COR-L47 (cell line): ENCODE measurements around the gene BUD13.
A peak's percentile ranks its signal among the peaks of the same experiment; 100 is the strongest.
"Not testable (repeated sequence)": the region's sequence is repeated elsewhere in the genome, so short reads cannot be mapped to it uniquely, and the experiment has no call there.

Experiments used
- DNase-seq: peaks from one replicate; lab custom pipeline; 2025; lab: John Stamatoyannopoulos, UW

The BUD13 gene, protein sequence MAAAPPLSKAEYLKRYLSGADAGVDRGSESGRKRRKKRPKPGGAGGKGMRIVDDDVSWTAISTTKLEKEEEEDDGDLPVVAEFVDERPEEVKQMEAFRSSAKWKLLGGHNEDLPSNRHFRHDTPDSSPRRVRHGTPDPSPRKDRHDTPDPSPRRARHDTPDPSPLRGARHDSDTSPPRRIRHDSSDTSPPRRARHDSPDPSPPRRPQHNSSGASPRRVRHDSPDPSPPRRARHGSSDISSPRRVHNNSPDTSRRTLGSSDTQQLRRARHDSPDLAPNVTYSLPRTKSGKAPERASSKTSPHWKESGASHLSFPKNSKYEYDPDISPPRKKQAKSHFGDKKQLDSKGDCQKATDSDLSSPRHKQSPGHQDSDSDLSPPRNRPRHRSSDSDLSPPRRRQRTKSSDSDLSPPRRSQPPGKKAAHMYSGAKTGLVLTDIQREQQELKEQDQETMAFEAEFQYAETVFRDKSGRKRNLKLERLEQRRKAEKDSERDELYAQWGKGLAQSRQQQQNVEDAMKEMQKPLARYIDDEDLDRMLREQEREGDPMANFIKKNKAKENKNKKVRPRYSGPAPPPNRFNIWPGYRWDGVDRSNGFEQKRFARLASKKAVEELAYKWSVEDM

DNA sequence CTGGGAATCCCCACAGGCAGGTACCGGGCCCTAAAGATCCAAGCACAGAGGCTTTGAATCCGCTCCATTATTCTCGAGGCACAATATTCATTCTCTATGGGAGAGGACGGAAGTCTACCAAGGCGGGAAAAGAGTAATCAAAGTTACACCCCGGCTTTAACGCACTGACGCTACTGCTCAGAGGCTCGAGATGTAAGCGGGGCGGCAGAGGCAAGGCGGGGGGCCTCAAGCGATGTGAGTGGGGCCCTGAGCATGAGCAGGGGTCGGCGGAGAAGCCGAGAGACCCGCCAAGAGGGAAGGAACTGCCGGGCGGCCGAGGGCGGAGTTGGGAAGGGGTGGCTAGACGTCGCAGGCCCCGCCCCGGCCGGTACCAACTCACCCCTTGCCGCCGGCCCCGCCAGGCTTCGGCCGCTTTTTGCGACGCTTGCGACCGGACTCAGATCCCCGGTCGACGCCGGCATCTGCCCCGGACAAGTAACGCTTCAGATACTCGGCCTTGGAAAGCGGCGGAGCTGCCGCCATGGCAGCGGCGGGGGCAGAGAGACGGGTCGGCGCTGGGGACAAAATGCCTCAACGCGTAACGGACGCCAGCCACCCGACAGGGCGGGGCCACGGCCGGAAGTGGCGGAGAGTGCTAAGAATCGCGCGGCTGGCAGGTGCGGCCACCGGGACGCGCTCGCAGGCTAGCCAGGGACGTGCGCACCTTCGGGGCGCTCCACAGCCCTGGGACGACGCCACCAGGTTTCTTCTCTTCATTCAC is at the start of gene BUD13:
Gene BUD13, minus strand, starts transcription at position 545 of the 760 bp plus-strand sequence. Its CDS starts 23 bp downstream, at position 522.
- DNase-seq = peak; percentile 86

DNA sequence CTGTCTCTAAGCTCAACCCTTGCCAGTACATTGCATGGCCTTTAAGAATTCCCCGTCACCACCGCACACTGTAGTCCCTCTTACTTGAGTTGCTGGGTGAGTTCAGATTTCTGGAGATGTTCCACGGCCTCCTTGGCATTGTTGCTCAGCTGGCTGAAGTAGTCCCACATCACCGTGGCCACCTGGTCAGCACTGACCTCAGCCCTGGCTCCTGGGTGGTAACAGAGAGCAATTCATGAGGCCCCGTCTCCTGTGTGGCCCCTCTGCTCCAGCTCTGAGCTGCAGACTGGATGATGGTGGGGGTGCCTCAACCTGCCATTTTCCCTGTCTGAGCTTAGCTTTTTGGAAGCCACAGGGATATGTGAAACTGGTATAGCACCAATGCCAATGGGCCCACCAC is 49.8 kb upstream of the BUD13 start:
- DNase-seq = no peak

DNA sequence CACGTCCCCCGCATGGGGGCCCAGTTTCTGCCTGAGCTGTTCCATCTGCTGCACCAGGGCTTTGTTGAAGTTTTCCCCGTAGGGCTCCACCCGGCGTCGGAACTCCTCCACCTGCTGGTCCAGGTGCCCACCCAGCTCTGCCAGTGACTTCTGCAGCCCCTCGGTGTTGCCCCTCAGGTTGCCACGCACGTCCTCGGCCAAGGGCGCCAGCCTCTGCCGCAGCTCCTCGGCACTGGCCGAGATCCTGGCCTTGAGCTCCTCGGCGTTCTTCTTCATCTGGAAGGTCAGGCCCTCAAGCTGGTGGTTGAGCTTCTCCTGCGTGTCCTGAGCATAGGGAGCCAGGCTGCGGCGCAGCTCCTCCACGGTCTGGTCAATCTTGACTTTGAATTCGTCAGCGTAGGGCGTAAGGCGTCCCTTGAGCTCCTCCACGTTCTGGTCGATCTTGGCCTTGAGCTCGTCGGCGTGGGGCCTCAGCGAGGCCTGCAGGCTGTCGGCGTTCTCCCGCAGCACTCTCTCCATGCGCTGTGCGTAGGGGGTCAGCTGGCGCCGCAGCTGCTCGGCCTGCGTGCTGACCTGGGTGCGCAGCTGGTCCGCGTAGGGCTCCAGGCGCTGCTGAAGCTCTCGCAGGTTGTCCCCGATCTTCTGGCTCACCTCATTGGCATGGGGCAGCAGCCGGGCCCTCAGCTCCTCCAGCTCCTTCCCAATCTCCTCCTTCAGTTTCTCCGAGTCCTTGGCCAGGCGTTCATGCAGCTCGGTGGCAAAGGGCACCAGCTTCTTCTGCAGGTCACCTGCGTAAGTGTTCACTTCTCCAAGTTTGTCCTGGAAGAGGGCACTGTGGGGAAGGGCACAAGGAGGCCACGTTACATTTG is 48.5 kb upstream of the BUD13 start:
- DNase-seq = no peak

DNA sequence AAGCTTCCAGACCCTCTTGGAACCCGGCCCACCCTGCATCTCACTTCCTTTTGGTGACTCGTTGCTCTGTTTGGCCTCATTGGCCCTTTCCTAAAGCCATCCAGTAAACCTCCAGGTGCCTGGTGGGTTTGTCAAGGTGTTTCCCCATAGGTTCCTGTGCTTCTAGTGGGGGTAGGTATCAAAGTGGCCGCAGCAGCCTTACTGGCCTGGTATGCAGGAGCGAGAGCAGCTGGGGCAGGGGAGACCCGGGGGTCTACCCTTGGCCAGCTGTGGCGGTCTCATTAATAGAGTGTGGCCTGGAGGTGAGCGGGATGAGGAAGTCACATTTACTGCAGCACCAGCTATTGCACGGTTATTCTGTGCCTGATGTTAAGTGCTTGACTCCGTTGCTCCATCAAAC is 46.3 kb upstream of the BUD13 start:
- DNase-seq = no peak

DNA sequence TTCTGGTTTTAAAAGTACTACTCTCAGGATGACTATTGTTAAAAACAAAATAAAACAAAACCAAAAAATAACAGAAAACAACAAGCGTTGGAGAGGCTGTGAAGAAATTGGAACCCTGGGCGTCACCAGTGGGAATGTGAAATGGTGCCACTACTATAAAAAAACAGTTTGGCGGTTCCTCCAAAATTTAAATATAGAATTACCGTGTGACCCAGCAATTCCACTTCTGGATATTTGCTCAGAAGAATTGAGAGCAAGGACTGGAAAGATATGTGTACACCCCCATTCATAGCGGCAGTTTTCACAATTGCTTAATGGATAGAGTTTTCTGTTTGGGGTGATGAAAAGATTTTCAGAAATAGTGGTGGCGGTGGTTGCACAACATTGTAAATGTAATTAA is 41.7 kb upstream of the BUD13 start:
- no peak for DNase-seq

- no peak for DNase-seq
Observed at GRCh38 chr11:116813781-116814471, 41.1 kb upstream of the BUD13 start.

DNA sequence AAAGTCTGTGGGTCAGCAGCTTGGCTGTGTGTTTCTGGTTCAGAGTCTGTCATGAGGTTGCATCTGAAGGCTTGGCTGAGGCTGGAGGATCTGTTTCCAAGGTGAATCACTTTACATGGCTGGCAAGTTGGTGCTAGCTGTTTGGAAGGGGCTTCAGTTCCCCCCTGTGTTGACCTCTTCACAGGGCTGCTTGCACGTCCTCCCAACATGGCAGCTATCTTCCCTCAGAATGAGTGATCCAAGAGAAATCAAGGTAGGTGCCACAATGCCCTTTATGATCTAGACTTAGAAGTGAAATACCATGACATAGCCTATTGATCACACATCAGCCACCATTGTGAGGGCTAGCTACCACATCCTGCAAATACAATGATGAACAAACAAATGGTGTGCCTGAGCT is 40.4 kb upstream of the BUD13 start:
- no peak for DNase-seq

DNA sequence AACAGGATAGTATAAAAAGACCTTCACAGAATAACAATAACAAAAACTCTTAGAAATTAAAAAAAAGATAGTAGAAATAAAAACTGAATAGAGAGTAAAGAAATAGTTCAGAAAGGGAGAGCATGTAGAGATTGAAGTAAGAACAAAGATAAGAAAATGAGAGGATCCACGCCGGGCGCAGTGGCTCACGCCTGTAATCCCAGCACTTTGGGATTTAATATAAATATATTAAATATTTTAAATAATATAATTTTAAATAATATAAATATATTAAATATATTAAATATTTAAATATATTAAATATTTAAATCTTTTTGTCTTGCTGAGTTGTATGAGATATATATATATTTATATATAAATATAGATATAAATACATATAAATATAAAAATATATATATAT is 39.3 kb upstream of the BUD13 start:
- no peak for DNase-seq

DNA sequence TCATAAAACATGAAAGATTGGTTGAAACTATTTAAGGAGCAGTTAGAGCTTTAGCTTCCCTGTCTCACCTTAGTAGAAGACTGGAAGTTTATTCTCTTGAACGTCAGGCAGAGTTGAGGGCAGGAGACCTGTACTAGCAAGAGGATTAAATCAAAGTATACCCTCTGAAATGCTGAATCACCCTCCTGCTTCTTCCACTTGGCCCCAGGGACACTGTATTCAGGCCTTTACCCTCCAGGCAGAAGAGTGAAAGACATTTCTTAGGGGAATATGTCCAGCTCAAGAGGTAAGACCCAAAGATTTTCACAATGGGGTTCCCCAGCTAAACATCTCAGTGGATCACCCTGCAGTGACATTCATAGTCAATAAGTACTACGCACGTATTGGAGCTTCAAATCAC is 38.4 kb upstream of the BUD13 start:
- no peak for DNase-seq

- DNase-seq = no peak
Observed at GRCh38 chr11:116808262-116809175, 35.7 kb upstream of the BUD13 start.

GRCh38 chr11:116807601-116808261 is 34.9 kb upstream of the BUD13 start:
- DNase-seq = no peak

- no peak for DNase-seq
Observed at GRCh38 chr11:116804001-116804400, 31.2 kb upstream of the BUD13 start.

DNA sequence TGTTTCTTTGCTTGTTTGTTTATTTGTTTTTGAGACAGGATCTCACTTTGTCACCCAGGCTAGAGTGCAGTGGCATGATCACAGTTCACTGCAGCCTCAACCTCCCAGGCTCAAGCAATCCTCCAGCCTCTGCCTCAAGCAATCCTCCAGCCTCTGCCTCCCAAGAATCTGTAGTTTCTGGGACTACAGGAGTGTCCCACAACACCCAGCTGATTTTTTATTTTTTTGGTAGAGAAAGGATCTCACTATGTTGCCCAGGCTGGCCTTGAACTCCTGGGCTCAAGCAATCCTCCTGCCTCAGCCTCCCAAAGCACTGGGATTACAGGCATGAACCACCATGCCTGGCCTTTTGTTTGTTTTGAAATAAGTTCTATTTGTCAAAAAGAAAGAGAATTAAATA is 28.9 kb upstream of the BUD13 start:
- DNase-seq = not testable (repeated sequence)

GRCh38 chr11:116800610-116801009 is 27.8 kb upstream of the BUD13 start:
- DNase-seq = no peak

DNA sequence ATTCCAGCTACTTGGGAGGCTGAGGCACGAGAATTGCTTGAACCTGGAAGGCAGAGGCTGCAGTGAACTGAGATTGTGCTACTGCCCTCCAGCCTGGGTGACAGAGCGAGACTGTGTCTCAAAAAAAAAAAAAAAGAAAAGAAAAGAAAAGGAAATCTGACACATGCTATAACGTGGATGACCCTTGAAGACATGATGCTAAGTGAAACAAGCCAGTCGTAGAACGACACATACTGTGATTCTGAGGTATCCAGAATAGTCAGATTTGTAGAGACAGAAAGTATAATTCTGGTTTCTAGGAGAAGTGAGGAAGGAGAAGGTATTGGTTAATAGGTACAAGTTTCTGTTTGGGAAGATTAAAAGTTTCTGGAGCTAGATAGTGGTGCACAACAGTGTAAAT is 25.6 kb upstream of the BUD13 start:
- DNase-seq = no peak

DNA sequence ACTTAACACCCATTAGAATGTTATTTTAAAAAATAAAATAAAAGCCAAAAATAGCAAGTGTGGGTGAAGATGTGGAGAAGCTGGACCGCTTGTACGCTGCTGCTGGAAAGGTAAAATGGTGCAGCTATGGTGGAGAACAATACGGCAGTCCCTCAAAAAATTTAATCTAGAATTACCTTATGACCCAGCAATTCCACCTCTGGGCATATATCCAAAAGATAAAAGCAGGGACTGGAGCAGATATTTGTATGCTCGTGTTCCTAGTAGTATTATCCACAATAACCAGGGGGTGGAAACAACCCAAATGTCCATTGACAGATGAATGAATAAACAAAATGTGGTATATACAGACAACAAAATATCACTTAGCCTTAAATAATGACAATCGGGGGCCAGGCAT is 25.0 kb upstream of the BUD13 start:
- DNase-seq = no peak

DNA sequence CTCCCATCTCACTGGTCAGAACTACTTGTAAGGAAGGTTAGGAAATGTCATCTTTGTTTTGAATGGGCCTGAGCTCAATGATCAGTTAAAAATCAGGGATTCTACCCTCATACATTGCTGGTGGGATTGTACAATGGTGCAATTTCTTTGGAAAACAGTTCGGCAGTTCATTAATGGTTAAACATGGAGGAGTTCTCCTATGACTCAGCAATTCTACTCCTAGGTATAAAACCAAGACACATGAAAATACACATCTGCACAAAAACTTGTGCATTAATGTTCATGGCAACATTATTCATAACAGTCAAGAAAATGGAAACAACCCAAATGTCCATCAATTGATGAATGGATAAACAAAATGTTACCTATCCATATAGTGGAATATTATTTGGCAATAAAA is 23.8 kb upstream of the BUD13 start:
- no peak for DNase-seq

- no peak for DNase-seq
Observed at GRCh38 chr11:116794851-116795250, 22.1 kb upstream of the BUD13 start.

DNA sequence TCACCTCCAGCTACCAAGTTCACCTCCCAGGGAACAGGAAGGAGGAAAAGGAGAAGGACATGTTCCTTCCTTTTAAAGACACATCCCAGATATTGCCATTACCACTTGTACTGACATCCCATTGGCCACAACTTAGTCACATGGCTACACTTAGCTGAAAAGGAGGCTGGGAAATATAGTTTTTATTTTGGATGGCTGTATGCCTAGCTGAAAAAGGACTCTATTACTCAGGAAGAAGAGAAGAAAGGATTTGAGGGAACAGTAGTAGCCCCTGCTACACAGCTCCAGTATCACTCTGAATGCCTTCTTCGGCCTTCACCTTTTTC is 20.9 kb upstream of the BUD13 start:
- DNase-seq = no peak
